ENCODE measurements around the gene LNPEP.
"Not testable (repeated sequence)": the region's sequence is repeated elsewhere in the genome, so short reads cannot be mapped to it uniquely, and the experiment has no call there.

LNPEP gene

GRCh38 chr5:97070234-97070633, 134.4 kb downstream of the LNPEP start:
- DNase-seq, result no peak

DNA sequence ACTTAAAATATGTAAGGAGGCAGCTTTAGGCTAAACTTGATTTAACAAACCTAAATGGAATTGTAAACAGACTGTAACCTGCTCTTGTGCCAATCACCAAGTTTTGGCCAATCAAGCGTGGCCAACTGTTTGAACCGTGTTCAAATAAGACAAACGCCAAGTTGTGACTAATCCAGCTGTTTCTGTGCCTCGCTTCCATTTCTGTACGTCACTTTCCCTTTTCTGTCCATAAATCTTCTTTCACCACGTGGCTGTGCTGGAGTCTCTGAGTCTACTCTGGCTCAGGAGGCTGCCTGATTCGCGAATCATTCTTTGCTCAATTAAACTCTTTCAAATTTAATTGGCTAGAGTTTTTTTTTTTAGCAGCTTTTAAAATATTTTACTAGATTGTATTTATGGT, 135.2 kb downstream of the LNPEP start:
- DNase-seq, result peak; percentile 41

- DNase-seq, result no peak
Observed at GRCh38 chr5:97071993-97072392, 136.1 kb downstream of the LNPEP start.

GRCh38 chr5:97072696-97073095, 136.8 kb downstream of the LNPEP start:
- DNase-seq, result no peak

GRCh38 chr5:97073420-97073819, 137.5 kb downstream of the LNPEP start:
- DNase-seq, result no peak

DNA sequence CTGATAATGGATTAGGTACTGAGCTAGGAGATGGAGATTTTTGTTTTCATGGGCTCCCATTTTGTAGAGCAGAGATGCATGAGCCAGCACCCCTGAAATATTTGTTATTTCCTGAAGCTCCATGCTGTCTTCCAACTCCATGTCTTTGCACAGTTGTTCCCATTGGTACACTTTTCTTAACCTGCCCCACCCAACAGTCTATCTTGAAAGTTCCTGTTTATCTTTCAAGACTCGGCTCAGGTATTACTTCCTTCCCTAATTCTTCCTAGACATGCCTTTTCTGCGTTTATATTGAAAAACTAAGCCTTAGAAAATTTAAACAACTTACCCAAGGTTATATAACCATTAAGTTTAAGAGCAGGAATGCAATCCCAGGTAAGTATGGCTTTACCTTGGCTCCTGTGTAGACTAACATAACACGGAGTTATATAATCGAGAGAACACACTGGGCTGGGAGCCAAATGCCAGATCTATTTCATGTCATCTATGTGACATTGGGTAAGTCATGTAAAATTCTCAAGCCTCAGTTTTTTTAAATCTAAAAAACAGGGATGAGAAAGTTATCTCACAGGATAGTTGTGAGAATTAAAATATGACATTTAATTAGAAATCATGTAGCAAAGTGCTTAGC, 139.1 kb downstream of the LNPEP start:
- DNase-seq, result no peak

- no peak for DNase-seq
Observed at GRCh38 chr5:97075649-97076048, 139.8 kb downstream of the LNPEP start.

DNA sequence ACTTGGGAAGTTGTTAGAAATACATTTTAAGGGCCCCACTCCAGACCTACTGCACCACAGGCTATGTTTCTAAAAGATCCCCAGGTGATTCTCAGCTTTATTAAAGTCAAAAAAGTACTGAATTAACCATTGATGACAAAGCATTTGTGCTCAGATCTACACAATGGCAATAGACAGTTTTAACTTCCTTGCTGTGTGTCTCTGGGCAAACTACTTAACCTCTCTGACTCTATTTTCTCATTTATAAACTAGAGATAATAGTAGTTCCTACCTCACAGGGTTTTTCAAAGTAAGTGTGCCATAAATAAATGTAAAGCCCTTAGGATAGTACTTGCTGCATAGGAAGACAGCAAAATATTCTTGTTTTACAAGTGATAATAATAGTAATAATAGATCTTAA, 140.2 kb downstream of the LNPEP start:
- no peak for DNase-seq

- DNase-seq, result no peak
Observed at GRCh38 chr5:97077246-97077645, 141.4 kb downstream of the LNPEP start.

- no peak for DNase-seq
Observed at GRCh38 chr5:97078958-97079743, 143.3 kb downstream of the LNPEP start.

GRCh38 chr5:97084782-97085458, 149.0 kb downstream of the LNPEP start:
- not testable (repeated sequence) for DNase-seq

- DNase-seq, result no peak
Observed at GRCh38 chr5:97085459-97086181, 149.7 kb downstream of the LNPEP start.
